Muscle of leg (tissue), 11 donors: ENCODE measurements around the gene RANBP17. TPM values are rescaled to one million over a fixed set of nuclear protein-coding genes. Genes with fewer than 3 reads are reported as not detected.
A peak's percentile ranks its signal among the peaks of the same experiment; 100 is the strongest.

ENCODE experiments used
- DNase-seq: peaks from one replicate; pipeline ENCODE4 v3.0.0; 2013
- H3K27ac ChIP-seq: one replicate; pipeline ENCODE4 v1.5.1; 2013; ENCODE audit warnings: mild to moderate bottlenecking, low read length, control low read depth
- H3K27me3 ChIP-seq: one replicate; pipeline ENCODE4 v1.6.1; 2013; ENCODE audit warnings: low read length; ENCODE audit not compliant: control insufficient read depth, insufficient read depth
- H3K36me3 ChIP-seq: one replicate; pipeline ENCODE4 v1.6.1; 2013; ENCODE audit warnings: low read length; ENCODE audit not compliant: control insufficient read depth, insufficient read depth
- H3K4me1 ChIP-seq: one replicate; pipeline ENCODE4 v1.6.1; 2013; ENCODE audit warnings: low read length; ENCODE audit not compliant: control insufficient read depth, insufficient read depth
- H3K4me3 ChIP-seq: one replicate; pipeline ENCODE4 v1.5.1; 2013; ENCODE audit warnings: low read length, control low read depth
- H3K9me3 ChIP-seq: replicated peaks from 2 replicates; pipeline ENCODE4 v1.6.1; 2013; ENCODE audit warnings: low read depth, low read length; ENCODE audit not compliant: control insufficient read depth
- WGBS: methylation state at CpG from one replicate; pipeline ENCODE4 v1.1.5; 2013; ENCODE audit warnings: missing lambda C conversion rate; ENCODE audit not compliant: insufficient coverage; 5-methylcytosine and 5-hydroxymethylcytosine counted together
- polyA plus RNA-seq, 8 donors: library from polyadenylated mRNA; unstranded; fragments of 120-200 nt; gene quantifications; one replicate each; pipeline versions ENCODE4 v1.2.1 to v1.2.3, GENCODE V29; 2013; ENCODE audit warnings: inconsistent platforms in 1 of 8, low replicate concordance in 1 of 8; ENCODE audit not compliant: insufficient read length in 8 of 8, insufficient read depth in 1 of 8
- total RNA-seq: library from RNA; stranded (reverse); fragments of 120-200 nt; gene quantifications from one replicate; pipeline ENCODE4 v1.2.4, GENCODE V29; 2013

The RANBP17 gene
- total and polyA plus RNA-seq, 9 donors: 5.4 to 21.3 (median 8.4) TPM

GRCh38 chr5:171201310-171201709 lies 339.5 kb downstream of the RANBP17 start:
- DNase-seq: peak; percentile 5
- no peaks in the 10 kb centered on the region for H3K36me3 ChIP-seq
- H3K9me3 ChIP-seq: no peaks in the 10 kb centered on the region
- no peaks in the 10 kb centered on the region for H3K27me3 ChIP-seq
- no peaks in the 10 kb centered on the region for H3K4me1 ChIP-seq
- H3K27ac ChIP-seq: no peak overlapping the region
- no peak overlapping the region for H3K4me3 ChIP-seq
- 32% methylated on average over 6 of the region's 6 CpGs for WGBS

- Histone ChIP-seq H3K9me3 (no peaks in the 10 kb centered on the region), H3K4me1 (no peaks in the 10 kb centered on the region), H3K27me3 (no peaks in the 10 kb centered on the region), H3K27ac (no peak overlapping the region), H3K36me3 (no peaks in the 10 kb centered on the region), H3K4me3 (no peak overlapping the region)
- DNase-seq: no peak
- 90% methylated on average over 6 of the region's 8 CpGs for WGBS
Observed at GRCh38 chr5:171205375-171205774, 343.6 kb downstream of the RANBP17 start.

GRCh38 chr5:171207256-171207847 lies 345.5 kb downstream of the RANBP17 start:
- DNase-seq: peak; percentile 73
- no peaks in the 10 kb centered on the region for H3K4me1 ChIP-seq
- no peaks in the 10 kb centered on the region for H3K36me3 ChIP-seq
- no peaks in the 10 kb centered on the region for H3K27me3 ChIP-seq
- H3K27ac ChIP-seq: no peak overlapping the region
- WGBS: 45% methylated on average over 2 of the region's 6 CpGs
- H3K9me3 ChIP-seq: no peaks in the 10 kb centered on the region
- no peak overlapping the region for H3K4me3 ChIP-seq

- no peak for DNase-seq
- Histone ChIP-seq H3K36me3 (no peaks in the 10 kb centered on the region), H3K27me3 (no peaks in the 10 kb centered on the region), H3K4me1 (no peaks in the 10 kb centered on the region), H3K9me3 (no peaks in the 10 kb centered on the region), H3K4me3 (no peak overlapping the region), H3K27ac (no peak overlapping the region)
- WGBS: no CpG with 5 or more reads among the region's 2 CpGs
Observed at GRCh38 chr5:171221916-171222315, 360.1 kb downstream of the RANBP17 start.

GRCh38 chr5:171223927-171224326 lies 362.1 kb downstream of the RANBP17 start:
- Histone ChIP-seq H3K4me1 (no peaks in the 10 kb centered on the region), H3K27ac (no peak overlapping the region), H3K36me3 (no peaks in the 10 kb centered on the region), H3K4me3 (no peak overlapping the region), H3K9me3 (no peaks in the 10 kb centered on the region), H3K27me3 (no peaks in the 10 kb centered on the region)
- no peak for DNase-seq
- WGBS: no CpG with 5 or more reads among the region's 1 CpG

GRCh38 chr5:171226096-171226754 lies 364.4 kb downstream of the RANBP17 start:
- no peaks in the 10 kb centered on the region for H3K27me3 ChIP-seq
- no peaks in the 10 kb centered on the region for H3K9me3 ChIP-seq
- DNase-seq: peak; percentile 4
- no CpG with 5 or more reads among the region's 5 CpGs for WGBS
- no peaks in the 10 kb centered on the region for H3K36me3 ChIP-seq
- no peak overlapping the region for H3K4me3 ChIP-seq
- H3K4me1 ChIP-seq: no peaks in the 10 kb centered on the region
- H3K27ac ChIP-seq: no peak overlapping the region

GRCh38 chr5:171226864-171227263 lies 365.0 kb downstream of the RANBP17 start:
- Histone ChIP-seq H3K27ac (no peak overlapping the region), H3K36me3 (no peaks in the 10 kb centered on the region), H3K9me3 (no peaks in the 10 kb centered on the region), H3K4me3 (no peak overlapping the region), H3K27me3 (no peaks in the 10 kb centered on the region), H3K4me1 (no peaks in the 10 kb centered on the region)
- no peak for DNase-seq
- WGBS: no CpG with 5 or more reads among the region's 1 CpG

- DNase-seq: no peak
- Histone ChIP-seq H3K4me1 (no peaks in the 10 kb centered on the region), H3K27ac (no peak overlapping the region), H3K9me3 (no peaks in the 10 kb centered on the region), H3K27me3 (no peaks in the 10 kb centered on the region), H3K36me3 (no peaks in the 10 kb centered on the region), H3K4me3 (no peak overlapping the region)
- WGBS: no CpG with 5 or more reads among the region's 1 CpG
Observed at GRCh38 chr5:171236651-171237050, 374.8 kb downstream of the RANBP17 start.

GRCh38 chr5:171242521-171242920 lies 380.7 kb downstream of the RANBP17 start:
- no peaks in the 10 kb centered on the region for H3K9me3 ChIP-seq
- no CpG with 5 or more reads among the region's 1 CpG for WGBS
- no peak for DNase-seq
- H3K4me3 ChIP-seq: no peak overlapping the region
- no peaks in the 10 kb centered on the region for H3K27me3 ChIP-seq
- no peaks in the 10 kb centered on the region for H3K36me3 ChIP-seq
- H3K4me1 ChIP-seq: no peaks in the 10 kb centered on the region
- H3K27ac ChIP-seq: no peak overlapping the region

GRCh38 chr5:171246231-171246630 lies 384.4 kb downstream of the RANBP17 start:
- 30% methylated on average over 1 of the region's 2 CpGs for WGBS
- Histone ChIP-seq H3K4me3 (no peak overlapping the region), H3K27ac (no peak overlapping the region), H3K36me3 (no peaks in the 10 kb centered on the region), H3K4me1 (no peaks in the 10 kb centered on the region), H3K27me3 (no peaks in the 10 kb centered on the region), H3K9me3 (peaks cover 8% of the 10 kb centered on the region)
- DNase-seq: peak; percentile 60
